Measurements from ENCODE around the gene PRMT6.

DNA sequence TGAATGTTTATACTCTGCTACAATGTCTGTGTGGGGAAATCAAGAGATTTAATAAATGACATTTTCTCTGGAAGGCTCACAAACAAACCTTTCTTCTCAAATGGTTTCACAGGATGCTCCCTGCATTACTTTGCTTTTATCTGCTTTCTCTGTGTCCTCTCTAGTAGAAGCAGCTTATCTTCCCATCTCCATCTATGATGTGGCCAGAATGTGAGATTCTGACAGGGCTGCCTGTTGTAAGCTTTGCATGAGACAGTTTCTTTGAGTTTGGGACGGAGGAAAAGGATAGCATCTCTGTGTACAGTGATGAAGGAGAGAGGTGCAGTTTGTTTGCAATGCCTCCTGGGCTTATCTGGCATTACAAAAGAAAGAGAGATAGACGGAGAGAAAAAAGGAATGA lies 24.6 kb downstream of the PRMT6 start:
- TF ChIP-seq FOXM1 (IDR thresholded peaks at IDR 0.05; ENCODE audit: borderline replicate concordance, low read depth) (no peak), TCF12 (IDR thresholded peaks at IDR 0.05; ENCODE audit: low read depth) (no peak), EP300 (IDR thresholded peaks at IDR 0.05; ENCODE audit: borderline replicate concordance) (no peak), TAF1 (IDR thresholded peaks at IDR 0.05; ENCODE audit: low read depth) (no peak), REST (IDR thresholded peaks at IDR 0.05; ENCODE audit: low read depth) (no peak)

Data from Ishikawa (cell line).